Measurements from ENCODE around the gene NKX2-4.

NKX2-4 gene

DNA sequence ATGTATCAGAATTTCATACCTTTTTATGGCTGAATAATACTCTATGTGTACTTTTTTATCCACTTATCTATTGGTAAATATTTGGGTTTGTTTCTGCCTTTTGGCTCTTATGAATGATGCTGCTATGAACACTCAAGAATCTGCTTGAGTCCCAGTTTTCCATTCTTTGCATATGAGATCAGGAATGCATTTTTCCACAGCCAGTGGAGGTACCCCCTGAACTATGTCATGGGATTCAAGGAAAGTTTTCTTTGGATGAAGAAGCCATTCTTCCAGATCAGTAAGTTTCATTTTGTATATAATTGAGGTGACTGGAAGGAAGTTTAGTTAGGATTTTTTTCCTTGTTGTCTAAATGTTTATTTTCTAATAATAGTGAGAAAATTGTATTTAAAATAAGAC lies 40.9 kb downstream of the NKX2-4 start:
- Histone ChIP-seq H3K36me3 (ENCODE audit: control insufficient read depth, low read depth, low read length) (peaks cover 67% of the 10 kb centered on the region), H3K4me3 (ENCODE audit: low read length) (no peak overlapping the region), H3K9me3 (ENCODE audit: control insufficient read depth, low read depth, low read length) (no peaks in the 10 kb centered on the region), H3K9ac (ENCODE audit: low read length) (no peak overlapping the region), H3K27ac (ENCODE audit: low read length) (no peak overlapping the region), H3K4me1 (ENCODE audit: control insufficient read depth, low read depth, low read length) (no peaks in the 10 kb centered on the region), H3K27me3 (ENCODE audit: control insufficient read depth, insufficient read depth, low read length) (no peaks in the 10 kb centered on the region)

DNA sequence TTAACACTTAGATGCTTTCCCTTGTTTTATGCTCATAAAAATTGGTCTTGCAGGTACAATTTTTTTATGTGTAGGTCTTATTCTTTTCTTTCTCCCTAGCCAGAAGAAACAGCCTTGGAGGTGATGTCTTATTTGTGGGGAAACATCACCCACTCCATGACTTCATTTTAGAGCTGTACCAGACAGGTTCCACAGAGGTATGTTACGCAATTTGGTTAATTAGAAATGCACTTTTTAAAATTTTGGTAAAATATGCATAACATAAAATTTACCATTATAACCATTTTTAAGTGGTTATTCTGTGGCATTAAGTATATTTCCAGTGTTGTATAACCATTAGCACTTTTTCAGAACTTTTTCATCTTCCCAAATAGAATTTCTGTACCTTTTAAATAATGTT lies 41.3 kb downstream of the NKX2-4 start:
- no peak overlapping the region for H3K4me3 ChIP-seq (ENCODE audit: low read length)
- peaks cover 68% of the 10 kb centered on the region for H3K36me3 ChIP-seq (ENCODE audit: control insufficient read depth, low read depth, low read length)
- no peaks in the 10 kb centered on the region for H3K4me1 ChIP-seq (ENCODE audit: control insufficient read depth, low read depth, low read length)
- H3K27me3 ChIP-seq (ENCODE audit: control insufficient read depth, insufficient read depth, low read length), result no peaks in the 10 kb centered on the region
- H3K27ac ChIP-seq (ENCODE audit: low read length), result no peak overlapping the region
- no peaks in the 10 kb centered on the region for H3K9me3 ChIP-seq (ENCODE audit: control insufficient read depth, low read depth, low read length)
- H3K9ac ChIP-seq (ENCODE audit: low read length), result no peak overlapping the region

DNA sequence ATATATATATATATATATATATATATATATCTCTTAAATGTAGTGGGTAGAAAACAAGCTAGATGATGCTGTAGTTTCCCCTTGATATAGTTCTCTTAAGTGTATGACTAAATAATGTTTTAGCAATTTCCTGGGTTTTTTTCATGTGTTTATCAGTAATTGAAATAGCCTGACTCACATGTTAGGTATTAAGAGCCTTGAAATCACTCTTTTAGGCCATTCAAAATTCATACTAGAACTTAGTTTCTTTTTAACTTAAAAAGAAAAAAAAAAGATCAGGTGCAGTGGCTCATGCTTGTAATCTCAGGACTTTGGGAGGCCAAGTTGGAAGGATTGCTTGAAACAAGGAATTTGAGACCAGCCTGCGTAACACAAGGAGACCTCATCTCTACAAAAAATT lies 44.1 kb downstream of the NKX2-4 start:
- Histone ChIP-seq H3K27me3 (ENCODE audit: control insufficient read depth, insufficient read depth, low read length) (no peaks in the 10 kb centered on the region), H3K36me3 (ENCODE audit: control insufficient read depth, low read depth, low read length) (peaks cover 65% of the 10 kb centered on the region), H3K4me3 (ENCODE audit: low read length) (no peak overlapping the region), H3K27ac (ENCODE audit: low read length) (no peak overlapping the region), H3K9ac (ENCODE audit: low read length) (no peak overlapping the region), H3K9me3 (ENCODE audit: control insufficient read depth, low read depth, low read length) (no peaks in the 10 kb centered on the region), H3K4me1 (ENCODE audit: control insufficient read depth, low read depth, low read length) (no peaks in the 10 kb centered on the region)

DNA sequence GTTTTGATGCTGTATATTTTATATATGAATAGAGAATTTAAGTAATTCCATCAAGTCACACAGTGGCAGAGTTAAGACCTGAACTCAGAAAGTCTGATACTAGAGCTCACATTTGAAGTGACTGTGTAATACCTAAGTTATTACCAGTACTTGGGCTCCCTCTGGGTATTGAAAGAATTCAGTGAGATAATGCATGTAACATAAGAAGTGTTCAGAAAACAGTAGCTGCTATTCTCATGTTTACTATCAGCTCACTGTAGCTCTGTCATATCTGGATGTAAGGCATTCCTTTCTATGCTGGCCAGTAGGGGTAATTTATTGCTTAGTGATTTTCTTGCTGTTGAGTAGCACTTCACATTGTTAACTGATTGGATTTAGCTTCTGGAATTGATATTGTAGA lies 44.6 kb downstream of the NKX2-4 start:
- H3K4me3 ChIP-seq (ENCODE audit: low read length), result no peak overlapping the region
- H3K27me3 ChIP-seq (ENCODE audit: control insufficient read depth, insufficient read depth, low read length), result no peaks in the 10 kb centered on the region
- H3K27ac ChIP-seq (ENCODE audit: low read length), result no peak overlapping the region
- H3K9ac ChIP-seq (ENCODE audit: low read length), result no peak overlapping the region
- H3K9me3 ChIP-seq (ENCODE audit: control insufficient read depth, low read depth, low read length), result no peaks in the 10 kb centered on the region
- no peaks in the 10 kb centered on the region for H3K4me1 ChIP-seq (ENCODE audit: control insufficient read depth, low read depth, low read length)
- H3K36me3 ChIP-seq (ENCODE audit: control insufficient read depth, low read depth, low read length), result peaks cover 65% of the 10 kb centered on the region
